K562 treated with DMSO at 1 percent for 48 hours (cell line): Measurements from ENCODE around the gene MAPRE3. TPM values are rescaled to one million over a fixed set of nuclear protein-coding genes. Genes with fewer than 3 reads are reported as not detected.

Experiments
- total RNA-seq: library from RNA; unstranded; fragments of 300-600 nt; gene quantifications from 2 replicates; pipeline ENCODE4 v1.2.3, GENCODE V29; 2022; ENCODE audit warnings: low replicate concordance; ENCODE audit errors: extremely low read depth

MAPRE3 gene
- total RNA-seq, result not detected in 2 replicates

DNA sequence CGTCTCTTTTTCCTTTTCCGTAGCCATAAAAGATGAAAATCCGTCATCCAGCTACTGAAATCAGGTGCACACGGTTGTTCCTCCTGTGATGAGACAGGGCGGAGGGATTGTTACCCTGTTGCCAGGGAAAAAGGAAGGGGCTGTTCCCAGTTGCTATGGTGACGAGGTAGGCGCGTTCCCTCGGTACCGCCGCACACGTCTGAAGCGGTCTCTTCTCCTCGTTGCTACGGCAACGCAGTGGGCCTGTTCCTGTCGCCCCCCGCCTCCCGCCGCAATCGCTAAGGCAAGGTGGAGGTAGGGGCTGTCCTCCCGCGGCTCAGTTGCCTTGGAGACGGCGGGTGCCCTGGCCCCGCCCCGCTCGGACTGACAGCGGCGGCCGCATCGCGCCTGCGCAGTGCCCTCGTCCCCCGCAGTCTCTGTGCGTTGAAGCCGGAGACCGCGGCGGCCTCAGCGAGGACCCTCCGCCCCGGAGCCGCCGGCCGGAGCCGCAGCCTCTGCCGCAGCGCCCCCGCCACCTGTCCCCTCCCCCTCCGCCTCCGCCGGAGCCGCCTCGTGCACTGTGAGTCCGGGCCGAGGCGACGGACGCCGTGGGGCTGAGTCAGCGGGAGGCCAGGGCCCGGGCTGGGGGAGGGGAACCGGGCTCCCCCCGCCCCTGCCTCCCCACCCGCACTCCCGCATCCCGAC, at the start of gene MAPRE3:
Gene MAPRE3, plus strand, starts transcription at position 394 of the 684 bp plus-strand sequence. CDS start 51,582 bp downstream, outside the sequence.

DNA sequence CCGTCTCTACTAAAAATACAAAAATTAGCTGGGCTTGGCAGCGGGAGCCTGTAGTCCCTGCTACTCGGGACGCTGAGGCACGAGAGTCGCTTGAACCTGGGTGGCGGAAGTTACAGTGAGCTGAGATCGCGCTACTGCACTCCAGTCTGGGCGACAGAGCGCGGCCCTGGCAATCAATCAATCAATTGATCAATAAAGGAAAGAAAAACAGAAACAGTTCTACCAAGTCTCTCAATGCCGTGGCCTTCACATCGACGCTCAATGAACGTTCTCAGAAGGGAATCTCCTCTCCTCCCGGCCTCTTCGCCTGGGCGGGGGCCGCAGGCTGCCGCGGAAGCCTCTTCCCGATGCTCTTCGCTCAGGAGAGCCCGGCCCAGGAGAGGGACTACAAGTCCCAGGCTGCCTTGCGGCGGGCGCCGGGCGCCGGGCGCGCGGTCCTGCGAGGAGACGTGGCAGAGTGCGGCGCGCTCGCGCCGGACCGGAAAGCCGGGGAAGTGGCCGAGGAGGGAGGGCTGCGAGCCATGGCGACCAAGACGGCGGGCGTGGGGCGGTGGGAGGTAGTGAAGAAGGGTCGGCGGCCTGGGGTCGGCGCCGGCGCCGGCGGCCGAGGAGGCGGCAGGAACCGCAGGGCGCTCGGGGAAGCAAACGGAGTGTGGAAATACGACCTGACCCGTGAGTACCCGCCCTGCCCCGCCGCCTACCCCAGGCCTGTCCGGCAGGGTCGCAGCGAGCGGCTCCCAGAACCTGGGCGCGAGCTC, 62.2 kb downstream of the MAPRE3 start, which contains the start of gene TMEM214:
Gene TMEM214, plus strand, starts transcription at position 471 of the 758 bp plus-strand sequence. Its CDS starts 51 bp downstream, at position 522.

DNA sequence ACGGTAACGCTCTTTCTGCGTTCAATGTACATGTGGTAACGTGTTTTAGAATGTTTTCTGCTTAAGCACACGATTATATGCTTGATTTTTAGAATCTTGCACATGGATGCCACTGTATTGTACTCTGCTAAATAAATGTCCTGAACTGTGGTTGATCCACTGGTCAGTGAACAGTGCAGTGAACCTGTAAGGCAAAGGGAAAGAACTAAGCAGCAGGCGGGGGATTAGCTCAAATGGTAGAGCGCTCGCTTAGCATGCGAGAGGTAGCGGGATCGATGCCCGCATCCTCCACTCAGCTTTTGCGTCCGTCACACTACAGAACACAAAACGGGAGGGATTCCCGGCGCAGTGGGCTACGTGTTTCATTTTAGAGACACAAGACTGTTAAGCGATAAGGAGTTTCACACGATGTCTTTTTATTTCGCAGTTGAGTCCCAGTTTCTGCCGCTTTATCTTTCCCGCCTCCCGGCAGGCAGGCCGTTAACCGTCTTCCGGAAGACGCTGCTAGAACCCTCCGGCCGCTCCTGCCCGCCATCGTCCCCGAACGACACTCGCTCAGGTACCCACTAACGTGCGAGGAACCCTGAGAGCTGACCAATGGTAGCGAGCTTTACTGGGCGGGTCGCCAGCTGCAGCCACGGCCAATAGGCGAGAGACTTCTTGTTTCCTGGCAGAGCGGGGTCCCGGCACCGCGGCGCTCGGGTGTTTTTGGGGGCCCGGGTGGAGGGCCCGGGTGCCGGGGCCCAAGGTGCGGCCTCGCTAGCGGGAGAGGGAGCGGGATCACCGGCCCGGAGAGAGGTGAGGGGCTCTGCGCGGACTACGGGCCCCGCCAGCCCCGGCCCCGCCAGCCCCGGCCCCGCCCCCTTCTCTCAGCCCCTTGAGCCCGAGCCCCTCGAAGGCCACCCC, 80.8 kb downstream of the MAPRE3 start, which contains the start of gene AGBL5:
Gene AGBL5, plus strand, starts transcription at position 673 of the 906 bp plus-strand sequence. CDS start 1,291 bp downstream, outside the sequence.

DNA sequence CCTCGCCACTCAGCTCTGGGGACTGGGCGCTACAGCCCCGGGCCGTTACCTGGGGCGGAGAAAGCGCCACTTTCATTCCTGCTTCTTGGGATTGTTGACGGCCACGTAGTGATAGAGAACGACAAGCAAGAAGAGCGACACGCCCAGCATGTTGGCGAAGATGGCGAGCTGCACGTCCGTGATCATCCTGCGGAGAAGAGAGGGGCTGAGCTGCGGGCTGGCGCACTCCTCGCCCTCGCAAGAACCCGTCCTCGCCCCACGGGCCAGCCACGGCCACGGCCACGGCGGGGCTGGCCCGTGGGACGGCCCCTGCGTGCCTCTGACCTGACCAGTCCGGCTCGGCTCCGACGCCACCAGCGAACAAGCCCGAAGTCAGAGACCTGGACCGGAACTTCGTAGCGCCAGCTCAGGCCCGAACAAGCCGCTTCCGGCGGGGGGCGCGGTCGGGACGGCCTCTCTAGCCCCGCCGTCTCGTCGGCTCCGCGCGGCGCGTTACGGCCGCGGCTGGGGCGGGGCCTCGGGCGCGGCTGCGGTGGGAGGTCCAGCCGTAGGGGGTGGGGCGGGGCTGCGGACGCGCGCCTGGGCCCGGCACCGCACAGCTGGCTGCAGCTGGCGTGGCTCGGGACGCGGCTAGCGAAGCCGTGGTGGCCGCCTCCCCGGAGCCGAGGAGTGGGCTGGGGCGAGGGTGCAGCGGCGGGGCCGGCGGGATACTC, 101.0 kb downstream of the MAPRE3 start, which contains the start of gene OST4:
Gene OST4, minus strand, starts transcription at position 378 of the 713 bp plus-strand sequence.

Other genes with a start within 250 kb of the MAPRE3 start
- not detected in 2 replicates for gene SLC35F6, start 206.4 kb upstream of the MAPRE3 start, total RNA-seq
- gene CENPA, start 184.6 kb upstream of the MAPRE3 start, total RNA-seq, result not detected in 2 replicates
- not detected in 2 replicates for gene DPYSL5, start 122.5 kb upstream of the MAPRE3 start, total RNA-seq
- gene TMEM214, start 62.3 kb downstream of the MAPRE3 start, total RNA-seq, result not detected in 2 replicates
- gene AGBL5, start 81.0 kb downstream of the MAPRE3 start, total RNA-seq, result not detected in 2 replicates
- not detected in 2 replicates for gene OST4, start 101.0 kb downstream of the MAPRE3 start, total RNA-seq
- gene EMILIN1, start 108.0 kb downstream of the MAPRE3 start, total RNA-seq, result not detected in 2 replicates
- gene KHK, start 116.1 kb downstream of the MAPRE3 start, total RNA-seq, result not detected in 2 replicates
- not detected in 2 replicates for gene CGREF1, start 148.5 kb downstream of the MAPRE3 start, total RNA-seq
- not detected in 2 replicates for gene ABHD1, start 153.2 kb downstream of the MAPRE3 start, total RNA-seq
- gene PREB, start 164.0 kb downstream of the MAPRE3 start, total RNA-seq, result not detected in 2 replicates
- gene PRR30, start 168.8 kb downstream of the MAPRE3 start, total RNA-seq, result not detected in 2 replicates
- gene TCF23, start 178.4 kb downstream of the MAPRE3 start, total RNA-seq, result not detected in 2 replicates
- not detected in 2 replicates for gene ATRAID, start 241.4 kb downstream of the MAPRE3 start, total RNA-seq
- gene SLC5A6, start 241.6 kb downstream of the MAPRE3 start, total RNA-seq, result not detected in 2 replicates
- gene CAD, start 246.7 kb downstream of the MAPRE3 start, total RNA-seq, result not detected in 2 replicates